Measurements from ENCODE around the gene IMP3.

DNA sequence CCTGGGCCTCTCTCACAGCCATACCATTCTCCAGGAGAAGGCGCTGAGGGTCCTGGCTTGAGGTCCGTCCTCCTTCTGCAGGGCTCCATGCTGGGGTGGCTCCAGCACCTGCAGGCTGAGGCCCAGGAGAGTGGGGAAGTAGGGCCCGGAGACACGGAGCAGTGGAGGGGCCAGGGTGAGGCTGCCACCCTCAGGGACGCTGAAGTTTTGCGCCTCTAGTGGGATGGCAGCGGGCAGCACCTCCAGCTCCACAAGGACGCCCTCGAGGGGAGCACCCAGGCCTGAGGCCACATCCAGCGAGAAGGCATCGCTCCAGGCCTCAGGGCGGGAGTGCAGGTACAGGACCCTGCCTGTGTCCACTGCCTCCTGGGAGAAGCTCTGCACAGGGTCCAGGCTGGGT, 45.2 kb upstream of the IMP3 start:
- TF ChIP-seq POLR2AphosphoS5 (IDR thresholded peaks at IDR 0.05), result no peak
- TF ChIP-seq, protein P1, sequence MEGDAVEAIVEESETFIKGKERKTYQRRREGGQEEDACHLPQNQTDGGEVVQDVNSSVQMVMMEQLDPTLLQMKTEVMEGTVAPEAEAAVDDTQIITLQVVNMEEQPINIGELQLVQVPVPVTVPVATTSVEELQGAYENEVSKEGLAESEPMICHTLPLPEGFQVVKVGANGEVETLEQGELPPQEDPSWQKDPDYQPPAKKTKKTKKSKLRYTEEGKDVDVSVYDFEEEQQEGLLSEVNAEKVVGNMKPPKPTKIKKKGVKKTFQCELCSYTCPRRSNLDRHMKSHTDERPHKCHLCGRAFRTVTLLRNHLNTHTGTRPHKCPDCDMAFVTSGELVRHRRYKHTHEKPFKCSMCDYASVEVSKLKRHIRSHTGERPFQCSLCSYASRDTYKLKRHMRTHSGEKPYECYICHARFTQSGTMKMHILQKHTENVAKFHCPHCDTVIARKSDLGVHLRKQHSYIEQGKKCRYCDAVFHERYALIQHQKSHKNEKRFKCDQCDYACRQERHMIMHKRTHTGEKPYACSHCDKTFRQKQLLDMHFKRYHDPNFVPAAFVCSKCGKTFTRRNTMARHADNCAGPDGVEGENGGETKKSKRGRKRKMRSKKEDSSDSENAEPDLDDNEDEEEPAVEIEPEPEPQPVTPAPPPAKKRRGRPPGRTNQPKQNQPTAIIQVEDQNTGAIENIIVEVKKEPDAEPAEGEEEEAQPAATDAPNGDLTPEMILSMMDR (IDR thresholded peaks at IDR 0.05), result no peak
